SU-DHL-6 (cell line): ENCODE data around the gene LBHD1.
"Not testable (repeated sequence)": the region's sequence is repeated elsewhere in the genome, so short reads cannot be mapped to it uniquely, and the experiment has no call there.

Experiments
- EZH2phosphoT487 ChIP-seq: fragments of 200-600 bp; sonication (generic), shearing (Covaris generic); conservative IDR thresholded peaks from 2 replicates; pipeline ENCODE4 v1.6.1; 2018; ENCODE audit warnings: mild to moderate bottlenecking, antibody characterized with exemption, low read length, moderate library complexity, mixed read lengths
- TF ChIP-seq, protein P1 (sequence below): fragments of 200-600 bp; sonication (generic); IDR thresholded peaks from one replicate; pipeline ENCODE4 v1.5.1; 2017; ENCODE audit warnings: antibody characterized with exemption, mild to moderate bottlenecking, low read length, moderate library complexity; ENCODE audit not compliant: insufficient read depth, poor library complexity, severe bottlenecking

DNA sequence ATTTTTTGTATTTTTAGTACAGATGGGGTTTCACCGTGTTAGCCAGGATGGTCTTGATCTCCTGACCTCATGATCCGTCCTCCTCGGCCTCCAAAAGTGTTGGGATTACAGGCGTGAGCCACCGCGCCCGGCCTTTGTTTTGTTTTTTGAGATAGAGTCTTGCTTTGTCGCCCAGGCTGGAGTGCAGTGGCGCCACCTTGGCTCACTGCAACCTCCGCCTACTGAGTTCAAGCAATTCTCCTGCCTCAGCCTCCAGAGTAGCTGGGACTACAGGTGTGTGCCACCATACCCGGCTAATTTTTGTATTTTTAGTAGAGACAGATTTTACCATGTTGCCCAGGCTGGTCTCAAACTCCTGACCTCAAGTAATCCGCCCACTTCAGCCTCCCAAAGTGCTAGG is 21.8 kb downstream of the LBHD1 start:
- TF ChIP-seq, protein P1, sequence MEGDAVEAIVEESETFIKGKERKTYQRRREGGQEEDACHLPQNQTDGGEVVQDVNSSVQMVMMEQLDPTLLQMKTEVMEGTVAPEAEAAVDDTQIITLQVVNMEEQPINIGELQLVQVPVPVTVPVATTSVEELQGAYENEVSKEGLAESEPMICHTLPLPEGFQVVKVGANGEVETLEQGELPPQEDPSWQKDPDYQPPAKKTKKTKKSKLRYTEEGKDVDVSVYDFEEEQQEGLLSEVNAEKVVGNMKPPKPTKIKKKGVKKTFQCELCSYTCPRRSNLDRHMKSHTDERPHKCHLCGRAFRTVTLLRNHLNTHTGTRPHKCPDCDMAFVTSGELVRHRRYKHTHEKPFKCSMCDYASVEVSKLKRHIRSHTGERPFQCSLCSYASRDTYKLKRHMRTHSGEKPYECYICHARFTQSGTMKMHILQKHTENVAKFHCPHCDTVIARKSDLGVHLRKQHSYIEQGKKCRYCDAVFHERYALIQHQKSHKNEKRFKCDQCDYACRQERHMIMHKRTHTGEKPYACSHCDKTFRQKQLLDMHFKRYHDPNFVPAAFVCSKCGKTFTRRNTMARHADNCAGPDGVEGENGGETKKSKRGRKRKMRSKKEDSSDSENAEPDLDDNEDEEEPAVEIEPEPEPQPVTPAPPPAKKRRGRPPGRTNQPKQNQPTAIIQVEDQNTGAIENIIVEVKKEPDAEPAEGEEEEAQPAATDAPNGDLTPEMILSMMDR: not testable (repeated sequence)
- not testable (repeated sequence) for TF ChIP-seq EZH2phosphoT487
